Body of pancreas (tissue), 4 donors: ENCODE data around the gene COLEC11.
"Not testable (repeated sequence)": the region's sequence is repeated elsewhere in the genome, so short reads cannot be mapped to it uniquely, and the experiment has no call there.

ENCODE experiments used
- CTCF ChIP-seq, 7 experiments: fragments of 450-650 bp in 4 of 7; fragments of 200-600 bp in 3 of 7; sonication (generic) in 3 of 7; IDR thresholded peaks; one replicate each; pipeline ENCODE4 v1.5.1; 2016 to 2019; ENCODE audit warnings: antibody characterized with exemption in 7 of 7
- POLR2A ChIP-seq, 3 donors: fragments of 450-650 bp; IDR thresholded peaks; one replicate each; pipeline ENCODE4 v1.6.1; 2016; ENCODE audit warnings: antibody characterized with exemption in 3 of 3, mild to moderate bottlenecking in 2 of 3

- not testable (repeated sequence) for TF ChIP-seq CTCF, POLR2A (IDR thresholded peaks at IDR 0.05)
Observed at GRCh38 chr2:3614743-3615142, 19.8 kb downstream of the COLEC11 start.
